ENCODE measurements around the gene MYH7B.

The MYH7B gene

GRCh38 chr20:34990231-34990630, 34.6 kb downstream of the MYH7B start:
- DNase-seq (ENCODE audit: extremely low read depth in 1 of 2, low read depth in 1 of 2), result no peak

GRCh38 chr20:34990661-34991214, 35.1 kb downstream of the MYH7B start:
- DNase-seq (ENCODE audit: extremely low read depth in 1 of 2, low read depth in 1 of 2), result no peak

DNA sequence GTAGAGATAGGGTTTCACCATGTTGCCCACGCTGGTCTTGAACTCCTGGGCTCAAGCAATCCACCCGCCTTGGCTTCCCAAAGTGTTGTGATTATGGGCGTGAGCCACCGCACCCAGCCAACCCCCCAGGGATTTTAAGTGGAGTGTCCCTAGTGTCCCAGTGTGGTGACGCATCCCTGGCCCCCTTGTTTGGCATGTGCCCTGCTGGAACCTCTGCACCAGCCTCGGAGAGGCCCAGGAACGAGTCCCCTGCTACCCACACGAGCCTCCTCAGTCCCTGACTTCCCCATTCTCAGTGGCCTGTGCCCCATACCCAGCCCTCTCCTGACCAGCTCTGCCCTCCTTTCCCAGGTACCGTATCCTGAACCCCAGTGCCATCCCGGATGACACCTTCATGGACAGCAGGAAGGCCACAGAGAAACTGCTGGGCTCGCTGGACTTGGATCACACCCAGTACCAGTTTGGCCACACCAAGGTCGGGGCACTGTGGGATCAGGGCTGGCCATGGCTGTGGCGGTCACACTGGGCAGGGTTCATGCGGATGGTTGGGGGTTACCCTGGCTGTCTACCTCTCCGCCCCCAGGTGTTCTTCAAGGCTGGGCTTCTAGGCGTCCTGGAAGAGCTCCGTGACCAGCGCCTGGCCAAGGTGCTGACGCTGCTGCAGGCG, 37.2 kb downstream of the MYH7B start:
- DNase-seq (ENCODE audit: extremely low read depth in 1 of 2, low read depth in 1 of 2), result no peak

DNA sequence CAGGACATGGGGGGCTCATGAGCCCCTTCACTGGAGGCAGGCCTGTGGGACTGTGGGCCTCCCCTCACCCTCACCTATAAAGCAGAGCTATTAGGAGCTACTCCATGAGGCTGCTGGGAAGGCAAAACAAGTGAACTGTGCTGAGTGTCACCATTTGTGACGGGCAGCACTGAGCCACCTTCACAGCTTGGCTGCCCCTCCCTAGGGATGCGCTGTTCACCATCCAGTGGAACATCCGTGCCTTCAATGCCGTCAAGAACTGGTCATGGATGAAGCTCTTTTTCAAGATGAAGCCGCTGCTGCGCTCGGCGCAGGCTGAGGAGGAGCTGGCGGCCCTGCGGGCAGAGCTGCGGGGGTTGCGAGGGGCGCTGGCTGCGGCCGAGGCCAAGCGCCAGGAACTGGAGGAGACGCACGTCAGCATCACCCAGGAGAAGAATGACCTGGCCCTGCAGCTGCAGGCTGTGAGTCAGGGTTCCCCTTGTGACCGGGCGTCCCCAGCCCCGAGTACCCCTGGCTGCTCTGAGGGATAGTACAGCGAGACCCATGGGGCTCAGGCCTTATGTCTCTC, 38.4 kb downstream of the MYH7B start:
- DNase-seq (ENCODE audit: extremely low read depth in 1 of 2, low read depth in 1 of 2), result no peak

DNA sequence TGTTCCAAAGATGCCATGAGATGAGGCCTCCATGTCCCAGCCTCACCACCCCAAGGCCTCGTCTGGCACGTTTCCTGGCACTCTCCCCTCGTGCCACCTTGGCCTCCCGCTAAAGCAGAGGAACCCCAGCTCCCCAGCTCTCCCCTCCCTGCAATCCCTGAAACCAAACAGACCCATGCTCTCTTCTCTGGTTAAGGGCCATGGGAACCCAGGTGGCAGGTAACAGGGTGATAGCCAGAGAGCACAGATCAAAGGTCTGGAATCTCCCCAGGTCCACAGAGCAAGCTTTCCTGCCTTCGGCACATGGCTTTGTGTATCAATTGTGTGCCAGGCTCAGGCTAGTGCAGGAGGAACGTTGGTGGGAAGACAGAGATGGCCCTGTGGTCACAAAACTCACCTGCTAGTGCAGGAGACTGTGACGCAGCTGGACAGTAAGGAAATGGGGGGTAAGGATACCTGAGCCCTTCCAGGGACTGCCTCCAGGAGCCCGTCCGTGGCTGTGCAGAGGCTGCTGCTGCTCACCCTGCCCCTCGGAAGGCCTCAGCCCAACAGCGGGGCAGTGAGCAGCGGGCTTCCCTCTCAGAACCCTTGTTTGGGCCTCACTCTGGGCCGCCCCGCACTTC, 39.0 kb downstream of the MYH7B start:
- DNase-seq (ENCODE audit: extremely low read depth in 1 of 2, low read depth in 1 of 2), result no peak

DNA sequence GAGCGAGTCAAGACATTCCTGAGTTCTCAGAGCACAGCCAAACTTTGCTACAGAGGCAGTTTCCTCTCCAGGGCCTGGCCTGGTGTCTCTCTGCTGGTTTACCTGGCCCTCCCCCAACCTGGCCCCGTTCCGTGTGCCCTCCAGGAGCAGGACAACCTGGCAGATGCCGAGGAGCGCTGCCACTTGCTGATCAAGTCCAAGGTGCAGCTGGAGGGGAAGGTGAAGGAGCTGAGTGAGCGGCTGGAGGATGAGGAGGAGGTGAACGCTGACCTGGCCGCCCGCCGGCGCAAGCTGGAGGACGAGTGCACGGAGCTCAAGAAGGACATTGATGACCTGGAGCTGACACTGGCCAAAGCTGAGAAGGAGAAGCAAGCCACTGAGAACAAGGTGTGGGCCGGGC, 39.5 kb downstream of the MYH7B start:
- DNase-seq (ENCODE audit: extremely low read depth in 1 of 2, low read depth in 1 of 2), result no peak

GRCh38 chr20:34995696-34996095, 40.0 kb downstream of the MYH7B start:
- DNase-seq (ENCODE audit: extremely low read depth in 1 of 2, low read depth in 1 of 2), result no peak

- DNase-seq (ENCODE audit: extremely low read depth in 1 of 2, low read depth in 1 of 2), result no peak
Measured at GRCh38 chr20:34996243-34997028, 40.8 kb downstream of the MYH7B start.

DNA sequence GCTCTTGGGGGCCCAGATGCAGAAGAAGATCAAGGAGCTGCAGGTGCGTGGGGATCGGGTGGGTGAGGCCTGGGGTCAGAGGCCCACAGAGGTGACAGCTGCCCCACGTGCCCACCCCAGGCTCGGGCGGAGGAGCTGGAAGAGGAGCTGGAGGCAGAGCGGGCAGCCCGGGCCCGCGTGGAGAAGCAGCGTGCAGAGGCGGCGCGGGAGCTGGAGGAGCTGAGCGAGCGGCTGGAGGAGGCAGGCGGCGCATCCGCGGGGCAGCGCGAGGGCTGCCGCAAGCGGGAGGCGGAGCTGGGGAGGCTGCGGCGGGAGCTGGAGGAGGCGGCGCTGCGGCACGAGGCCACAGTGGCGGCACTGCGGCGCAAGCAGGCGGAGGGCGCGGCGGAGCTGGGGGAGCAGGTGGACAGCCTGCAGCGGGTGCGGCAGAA, 41.5 kb downstream of the MYH7B start:
- no peak for DNase-seq (ENCODE audit: extremely low read depth in 1 of 2, low read depth in 1 of 2)

DNA sequence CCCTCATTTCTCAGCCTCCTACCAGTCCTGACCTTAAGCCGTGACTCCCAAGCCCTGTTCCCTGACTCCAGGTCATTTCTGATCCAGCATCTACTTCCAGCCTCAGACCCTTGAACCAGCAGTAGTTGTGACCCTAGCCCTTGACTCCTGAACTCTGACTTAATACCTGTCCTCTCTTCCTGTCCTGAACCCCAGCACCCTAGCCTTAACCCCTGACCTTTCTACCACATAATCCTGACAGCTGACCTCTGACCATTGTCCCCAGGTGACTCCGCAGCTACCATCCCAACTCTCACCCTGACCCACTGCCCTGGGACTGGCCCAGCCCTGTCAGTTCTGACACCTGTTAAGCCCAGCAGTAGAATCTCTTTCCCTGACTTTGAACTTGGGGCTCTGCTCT, 42.1 kb downstream of the MYH7B start:
- no peak for DNase-seq (ENCODE audit: extremely low read depth in 1 of 2, low read depth in 1 of 2)

DNA sequence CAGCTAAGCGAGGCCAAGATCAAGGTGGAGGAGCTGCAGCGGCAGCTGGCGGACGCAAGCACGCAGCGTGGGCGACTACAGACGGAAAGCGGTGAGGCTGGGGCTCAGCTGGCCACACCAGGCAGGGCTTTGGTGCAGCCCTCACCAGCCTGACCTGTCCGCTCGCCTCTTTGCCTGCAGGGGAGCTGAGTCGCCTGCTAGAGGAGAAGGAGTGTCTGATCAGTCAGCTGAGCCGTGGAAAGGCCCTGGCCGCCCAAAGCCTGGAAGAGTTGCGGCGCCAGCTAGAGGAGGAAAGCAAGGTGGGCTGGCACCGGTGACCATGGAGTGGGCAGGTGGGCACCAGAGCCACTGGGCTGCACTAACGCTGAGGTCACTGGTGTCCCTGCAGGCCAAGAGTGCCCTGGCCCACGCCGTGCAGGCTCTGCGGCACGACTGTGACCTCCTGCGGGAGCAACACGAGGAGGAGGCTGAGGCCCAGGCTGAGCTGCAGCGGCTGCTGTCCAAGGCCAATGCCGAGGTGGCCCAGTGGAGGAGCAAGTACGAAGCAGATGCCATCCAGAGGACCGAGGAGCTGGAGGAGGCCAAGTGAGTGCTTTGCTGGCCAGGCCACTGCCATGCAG, 42.8 kb downstream of the MYH7B start:
- no peak for DNase-seq (ENCODE audit: extremely low read depth in 1 of 2, low read depth in 1 of 2)

DNA sequence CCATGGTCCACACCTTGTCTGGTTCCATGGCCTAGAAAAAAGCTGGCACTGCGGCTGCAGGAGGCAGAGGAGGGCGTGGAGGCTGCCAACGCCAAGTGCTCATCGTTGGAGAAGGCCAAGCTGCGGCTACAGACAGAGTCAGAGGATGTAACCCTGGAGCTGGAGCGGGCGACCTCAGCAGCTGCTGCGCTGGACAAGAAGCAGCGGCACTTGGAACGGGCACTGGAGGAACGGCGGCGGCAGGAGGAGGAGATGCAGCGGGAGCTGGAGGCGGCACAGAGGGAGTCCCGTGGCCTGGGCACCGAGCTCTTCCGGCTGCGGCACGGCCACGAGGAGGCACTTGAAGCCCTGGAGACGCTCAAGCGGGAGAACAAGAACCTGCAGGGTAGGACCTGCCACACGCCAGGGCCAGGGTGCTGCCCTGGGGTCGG, 43.4 kb downstream of the MYH7B start:
- no peak for DNase-seq (ENCODE audit: extremely low read depth in 1 of 2, low read depth in 1 of 2)

- DNase-seq (ENCODE audit: extremely low read depth in 1 of 2, low read depth in 1 of 2), result no peak
Measured at GRCh38 chr20:34999782-35000181, 44.1 kb downstream of the MYH7B start.

- DNase-seq (ENCODE audit: extremely low read depth in 1 of 2, low read depth in 1 of 2), result no peak
Measured at GRCh38 chr20:35000311-35000921, 44.7 kb downstream of the MYH7B start.

DNA sequence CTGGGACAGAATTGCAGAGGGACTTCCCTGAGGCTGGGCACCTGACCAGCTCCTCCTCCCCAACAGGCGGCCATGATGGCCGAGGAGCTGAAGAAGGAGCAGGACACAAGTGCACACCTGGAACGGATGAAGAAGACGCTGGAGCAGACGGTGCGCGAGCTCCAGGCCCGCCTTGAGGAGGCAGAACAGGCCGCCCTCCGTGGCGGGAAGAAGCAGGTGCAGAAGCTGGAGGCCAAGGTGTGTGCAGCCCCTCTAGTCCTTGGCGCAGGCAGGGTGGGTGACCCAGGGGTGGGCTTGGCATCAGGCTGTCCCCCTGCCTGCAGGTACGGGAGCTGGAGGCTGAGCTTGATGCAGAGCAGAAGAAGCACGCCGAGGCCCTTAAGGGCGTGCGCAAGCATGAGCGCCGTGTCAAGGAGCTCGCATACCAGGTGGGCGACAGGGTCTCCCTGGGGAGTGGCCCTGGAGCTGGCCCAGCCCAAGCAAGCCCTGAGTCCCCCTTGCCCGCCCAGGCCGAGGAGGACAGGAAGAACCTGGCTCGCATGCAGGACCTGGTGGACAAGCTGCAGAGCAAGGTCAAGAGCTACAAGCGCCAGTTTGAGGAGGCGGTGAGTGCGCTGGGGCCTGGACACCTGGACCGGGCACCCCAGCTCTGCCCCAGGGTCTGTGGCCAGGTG, 45.4 kb downstream of the MYH7B start:
- DNase-seq (ENCODE audit: extremely low read depth in 1 of 2, low read depth in 1 of 2), result no peak

GRCh38 chr20:35001596-35002362, 46.1 kb downstream of the MYH7B start:
- no peak for DNase-seq (ENCODE audit: extremely low read depth in 1 of 2, low read depth in 1 of 2)

DNA sequence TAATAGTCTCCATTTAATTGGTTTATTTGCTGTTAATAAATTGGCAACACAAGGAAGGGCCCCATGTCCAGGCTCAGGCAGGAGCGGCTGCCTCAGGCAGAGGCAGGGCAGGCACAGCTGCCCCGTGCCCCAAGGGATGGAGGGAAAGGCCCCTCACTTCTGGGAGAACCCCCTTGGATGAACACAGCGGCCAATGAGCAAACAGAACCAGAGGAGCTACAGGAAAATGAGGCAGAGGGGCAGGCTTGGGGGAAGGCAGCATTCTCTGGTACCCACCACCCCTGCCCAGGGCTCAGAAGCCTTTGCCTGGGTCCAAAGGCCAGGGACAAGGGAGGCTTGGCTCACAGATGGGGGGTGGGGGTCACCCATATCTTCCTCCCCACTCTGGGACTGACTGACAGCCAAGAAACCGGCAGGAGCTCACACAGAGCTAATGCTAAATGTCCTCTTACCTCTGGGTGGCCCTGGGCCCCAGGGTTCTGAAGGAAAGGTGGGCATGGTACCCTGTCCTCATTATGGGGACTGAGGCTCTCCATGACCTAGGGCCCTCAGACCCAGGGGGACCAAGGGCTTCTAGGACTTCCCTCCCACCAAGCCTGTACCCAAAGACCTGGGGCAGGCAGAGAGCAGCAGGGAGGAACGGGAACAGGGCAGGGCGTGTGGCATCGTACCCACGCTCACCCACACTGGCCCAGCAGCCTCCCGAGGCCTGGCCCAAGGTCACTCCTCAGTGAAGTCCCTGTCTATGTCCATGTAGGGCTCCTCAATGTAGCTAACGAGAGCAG, 47.0 kb downstream of the MYH7B start:
- DNase-seq (ENCODE audit: extremely low read depth in 1 of 2, low read depth in 1 of 2), result no peak

DNA sequence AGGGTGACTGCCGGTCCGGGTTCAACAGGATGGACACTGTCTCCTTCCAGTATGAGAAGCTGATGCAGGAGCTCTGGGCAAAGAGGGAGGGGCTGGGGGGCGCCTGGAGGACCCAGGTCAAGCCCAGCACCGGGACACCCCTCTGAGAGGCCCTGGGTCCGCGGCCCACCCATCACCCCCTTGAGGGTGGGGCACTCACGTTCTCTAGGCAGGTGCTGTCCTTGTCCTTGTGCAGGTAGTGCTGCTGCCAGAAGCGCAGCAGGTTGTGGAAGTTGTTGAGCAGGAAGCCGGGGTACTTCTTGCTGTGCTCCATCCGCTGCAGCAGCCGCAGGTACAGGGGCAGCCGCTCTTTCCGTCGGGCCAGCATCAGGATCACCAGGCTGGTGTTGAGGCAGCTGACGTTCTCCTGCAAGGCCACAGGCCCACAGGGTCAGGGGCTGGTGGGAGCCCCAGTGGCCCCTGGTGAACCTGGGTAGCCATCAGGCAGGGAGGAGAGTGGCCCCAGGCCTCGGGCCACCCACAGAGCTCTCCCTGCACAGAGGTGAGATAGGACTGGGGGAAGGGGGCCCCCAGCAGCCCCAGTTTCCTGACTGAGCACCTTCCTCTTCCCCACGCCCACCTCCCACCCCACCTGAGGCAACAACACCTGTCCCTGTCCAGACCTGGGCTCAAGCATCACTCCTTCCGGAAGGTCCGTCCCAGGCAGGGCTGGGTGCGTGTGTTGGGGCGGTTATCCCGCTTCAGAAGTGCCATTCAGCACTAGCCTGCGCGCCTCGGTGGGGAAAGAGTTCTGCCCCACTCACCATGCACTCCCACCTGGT, 47.8 kb downstream of the MYH7B start:
- no peak for DNase-seq (ENCODE audit: extremely low read depth in 1 of 2, low read depth in 1 of 2)
